Karpas-422 (cell line): ENCODE results near the gene ATAD3A. TPM values are rescaled to one million over a fixed set of nuclear protein-coding genes. Genes with fewer than 3 reads are reported as not detected.
"Not testable (repeated sequence)": the region's sequence is repeated elsewhere in the genome, so short reads cannot be mapped to it uniquely, and the experiment has no call there.

Experiments used
- DNase-seq: peaks from one replicate; pipeline ENCODE4 v3.0.0-alpha.2; 2015
- H2AFZ ChIP-seq: fragments of 200-600 bp; sonication (generic); 2 replicates; pipeline ENCODE4 v1.6.1; 2014; ENCODE audit warnings: antibody characterized with exemption, low read length, mixed read lengths
- H3K27ac ChIP-seq: fragments of 200-600 bp; sonication (generic); 2 replicates; pipeline ENCODE4 v1.5.1; 2014; ENCODE audit warnings: mild to moderate bottlenecking, low read length, moderate library complexity
- H3K27me3 ChIP-seq: fragments of 200-600 bp; sonication (generic); 2 replicates; pipeline ENCODE4 v1.6.1; 2014; ENCODE audit warnings: low read length, mixed read lengths
- H3K36me3 ChIP-seq: fragments of 200-600 bp; sonication (generic); 2 replicates; pipeline ENCODE4 v1.6.1; 2014; ENCODE audit warnings: low read length, mixed read lengths; ENCODE audit not compliant: insufficient read depth
- H3K4me1 ChIP-seq: fragments of 200-600 bp; sonication (generic); 2 replicates; pipeline ENCODE4 v1.6.1; 2014; ENCODE audit warnings: mild to moderate bottlenecking, low read length, mixed read lengths
- H3K4me2 ChIP-seq: fragments of 200-600 bp; sonication (generic); 2 replicates; pipeline ENCODE4 v1.6.1; 2014; ENCODE audit warnings: low read length, low read depth, mild to moderate bottlenecking; ENCODE audit not compliant: poor library complexity, severe bottlenecking
- H3K4me3 ChIP-seq: fragments of 200-600 bp; sonication (generic); 2 replicates; pipeline ENCODE4 v1.5.1; 2014; ENCODE audit warnings: mild to moderate bottlenecking, antibody characterized with exemption, low read length, mixed read lengths
- H3K79me2 ChIP-seq: fragments of 200-600 bp; sonication (generic); 2 replicates; pipeline ENCODE4 v1.6.1; 2014; ENCODE audit warnings: mild to moderate bottlenecking, low read length, mixed read lengths
- H3K9ac ChIP-seq: fragments of 200-600 bp; sonication (generic); 2 replicates; pipeline ENCODE4 v1.6.0; 2014; ENCODE audit warnings: low read length
- H3K9me2 ChIP-seq: fragments of 200-600 bp; sonication (generic), shearing (Covaris generic); replicated peaks from 2 replicates; pipeline ENCODE4 v1.6.0; 2014; ENCODE audit warnings: mild to moderate bottlenecking, low read length, moderate library complexity; ENCODE audit not compliant: insufficient read depth
- H3K9me3 ChIP-seq: fragments of 300-700, 200-600 bp; sonication (generic); 2 replicates; pipeline ENCODE4 v1.6.1; 2014; ENCODE audit warnings: low read length, mixed read lengths
- H4K20me1 ChIP-seq: fragments of 200-600 bp; sonication (generic); 2 replicates; pipeline ENCODE4 v1.6.1; 2014; ENCODE audit warnings: mild to moderate bottlenecking, antibody characterized with exemption, low read length, low read depth; ENCODE audit not compliant: insufficient read depth
- total RNA-seq: library from RNA; depleted of rRNA; stranded (reverse); fragments of >200 nt; shearing (Covaris generic); gene quantifications from 2 replicates; pipeline ENCODE4 v1.2.3, GENCODE V29; 2014; ENCODE audit warnings: low replicate concordance

ATAD3A gene
- total RNA-seq, 1 experiment from 2014 or later, result 12.5 TPM

DNA sequence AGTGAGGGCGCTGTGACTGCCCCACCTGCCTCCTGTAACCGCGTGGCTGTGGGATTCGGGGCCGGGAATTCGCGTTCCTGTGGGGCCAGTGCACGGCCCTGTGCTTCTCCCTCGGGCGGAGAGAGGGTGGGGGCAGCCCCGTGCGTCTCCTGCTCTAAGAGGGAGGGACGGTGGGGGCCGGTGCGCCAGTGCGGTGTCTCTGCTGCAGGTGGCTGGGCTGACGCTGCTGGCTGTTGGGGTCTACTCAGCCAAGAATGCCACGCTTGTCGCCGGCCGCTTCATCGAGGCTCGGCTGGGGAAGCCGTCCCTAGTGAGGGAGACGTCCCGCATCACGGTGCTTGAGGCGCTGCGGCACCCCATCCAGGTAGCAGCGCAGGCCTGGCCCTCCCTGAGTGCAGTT lies 10.6 kb downstream of the ATAD3A start:
- not testable (repeated sequence) for H3K27me3 ChIP-seq, H3K4me1 ChIP-seq, H3K27ac ChIP-seq

DNA sequence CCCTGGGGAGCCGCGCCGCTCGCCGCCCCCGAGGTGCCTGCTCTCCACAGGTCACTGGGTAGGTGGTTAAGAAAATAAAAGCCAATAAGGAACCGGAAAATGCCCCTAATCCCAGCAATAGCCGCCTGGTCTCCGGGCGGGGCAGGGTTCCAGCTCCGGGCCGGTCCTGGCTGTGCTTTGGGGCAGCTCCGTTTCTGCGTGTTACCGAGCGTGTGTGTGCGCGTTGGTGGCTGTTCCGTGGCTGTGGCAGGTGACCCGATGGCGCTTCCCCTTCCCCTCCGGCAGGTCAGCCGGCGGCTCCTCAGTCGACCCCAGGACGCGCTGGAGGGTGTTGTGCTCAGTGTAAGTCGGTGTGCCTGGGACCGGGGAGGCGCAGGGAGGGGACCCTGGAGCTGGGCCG lies 11.3 kb downstream of the ATAD3A start:
- not testable (repeated sequence) for H3K4me2 ChIP-seq, H3K36me3 ChIP-seq, H3K9ac ChIP-seq, H3K9me3 ChIP-seq, DNase-seq, H3K27me3 ChIP-seq, H4K20me1 ChIP-seq, H2AFZ ChIP-seq, H3K27ac ChIP-seq, H3K79me2 ChIP-seq, H3K9me2 ChIP-seq, H3K4me3 ChIP-seq, H3K4me1 ChIP-seq

More for the DNA sequence above, 10.6 kb downstream of the ATAD3A start:
- not testable (repeated sequence) for H3K4me3 ChIP-seq, H3K4me2 ChIP-seq, DNase-seq, H4K20me1 ChIP-seq, H2AFZ ChIP-seq, H3K9ac ChIP-seq, H3K79me2 ChIP-seq, H3K36me3 ChIP-seq, H3K9me2 ChIP-seq, H3K9me3 ChIP-seq

DNA sequence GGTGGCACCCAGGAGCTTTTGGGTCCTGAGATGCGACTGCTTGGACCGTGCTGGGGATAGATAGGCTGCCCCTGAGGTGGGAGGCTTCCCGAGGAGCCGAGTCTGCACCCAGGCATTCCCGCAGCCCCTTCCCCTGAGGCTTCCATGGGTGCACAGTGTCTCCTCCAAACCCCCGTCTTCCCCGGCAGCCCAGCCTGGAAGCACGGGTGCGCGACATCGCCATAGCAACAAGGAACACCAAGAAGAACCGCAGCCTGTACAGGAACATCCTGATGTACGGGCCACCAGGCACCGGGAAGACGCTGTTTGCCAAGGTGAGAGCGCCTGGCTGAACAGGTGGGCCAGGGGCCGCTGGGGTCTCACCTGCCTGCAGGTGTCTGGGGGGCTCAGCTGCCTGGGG lies 11.7 kb downstream of the ATAD3A start:
- not testable (repeated sequence) for H3K9me3 ChIP-seq, H3K4me1 ChIP-seq, DNase-seq, H2AFZ ChIP-seq, H3K9me2 ChIP-seq, H3K9ac ChIP-seq, H3K27me3 ChIP-seq, H3K27ac ChIP-seq, H3K4me3 ChIP-seq, H3K4me2 ChIP-seq, H4K20me1 ChIP-seq, H3K36me3 ChIP-seq, H3K79me2 ChIP-seq

DNA sequence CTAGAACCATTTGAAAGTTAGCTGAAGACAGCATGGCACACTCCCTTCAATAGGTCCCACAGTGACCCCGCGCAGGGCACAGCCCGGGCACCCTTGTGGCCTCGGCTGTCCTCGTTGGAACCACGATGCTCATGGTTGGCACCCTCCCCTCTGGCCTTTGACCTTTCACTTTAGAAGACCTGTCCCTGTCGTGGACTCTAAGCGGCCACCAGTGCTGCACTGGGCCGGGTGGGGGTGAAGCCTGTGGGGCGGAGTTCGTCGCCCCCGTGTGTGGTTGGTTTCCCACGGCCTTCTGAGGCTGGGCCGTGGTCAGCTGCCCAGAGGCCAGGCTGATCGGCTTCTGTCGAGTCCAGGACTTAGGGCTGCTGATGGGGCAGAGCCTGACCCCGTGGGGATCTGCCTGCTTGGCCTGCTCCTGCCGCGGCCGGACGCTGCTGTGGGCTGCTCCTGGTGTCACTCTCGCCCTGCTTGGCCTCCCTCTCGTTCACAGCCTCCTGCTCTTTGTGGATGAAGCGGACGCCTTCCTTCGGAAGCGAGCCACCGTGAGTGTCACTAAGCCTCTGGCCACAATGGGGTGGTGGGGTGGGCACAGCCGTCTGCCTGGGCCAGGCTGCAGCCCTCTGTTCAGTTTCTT lies 12.9 kb downstream of the ATAD3A start:
- not testable (repeated sequence) for H3K27me3 ChIP-seq, H3K27ac ChIP-seq, H4K20me1 ChIP-seq, H3K9me3 ChIP-seq, H2AFZ ChIP-seq, H3K4me2 ChIP-seq, H3K9me2 ChIP-seq, H3K4me1 ChIP-seq, H3K36me3 ChIP-seq, H3K9ac ChIP-seq, DNase-seq, H3K4me3 ChIP-seq, H3K79me2 ChIP-seq

DNA sequence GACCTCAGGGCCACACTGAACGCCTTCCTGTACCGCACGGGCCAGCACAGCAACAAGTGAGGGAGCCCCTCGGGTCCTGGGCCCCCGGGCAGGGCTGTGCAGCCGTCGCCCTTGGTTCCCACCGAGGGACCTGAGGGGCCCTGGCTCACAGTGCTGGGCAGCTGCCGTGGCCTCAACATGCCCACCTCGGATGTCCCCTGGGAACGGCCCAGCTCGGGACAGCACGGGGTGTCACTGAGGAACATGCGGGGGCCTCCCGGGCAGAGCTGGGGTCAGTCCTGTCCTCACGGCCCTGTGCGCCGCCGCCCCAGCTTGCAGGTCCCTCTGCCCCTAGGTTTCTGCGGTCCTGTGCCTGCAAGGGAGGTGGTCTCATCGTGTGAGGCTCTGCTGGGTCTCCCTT lies 14.5 kb downstream of the ATAD3A start:
- not testable (repeated sequence) for DNase-seq, H3K9me2 ChIP-seq, H3K4me1 ChIP-seq, H3K27me3 ChIP-seq, H3K4me3 ChIP-seq, H3K27ac ChIP-seq, H3K79me2 ChIP-seq, H4K20me1 ChIP-seq, H2AFZ ChIP-seq, H3K4me2 ChIP-seq, H3K9me3 ChIP-seq, H3K9ac ChIP-seq
- peaks cover 18% of the 10 kb centered on the region for H3K36me3 ChIP-seq

DNA sequence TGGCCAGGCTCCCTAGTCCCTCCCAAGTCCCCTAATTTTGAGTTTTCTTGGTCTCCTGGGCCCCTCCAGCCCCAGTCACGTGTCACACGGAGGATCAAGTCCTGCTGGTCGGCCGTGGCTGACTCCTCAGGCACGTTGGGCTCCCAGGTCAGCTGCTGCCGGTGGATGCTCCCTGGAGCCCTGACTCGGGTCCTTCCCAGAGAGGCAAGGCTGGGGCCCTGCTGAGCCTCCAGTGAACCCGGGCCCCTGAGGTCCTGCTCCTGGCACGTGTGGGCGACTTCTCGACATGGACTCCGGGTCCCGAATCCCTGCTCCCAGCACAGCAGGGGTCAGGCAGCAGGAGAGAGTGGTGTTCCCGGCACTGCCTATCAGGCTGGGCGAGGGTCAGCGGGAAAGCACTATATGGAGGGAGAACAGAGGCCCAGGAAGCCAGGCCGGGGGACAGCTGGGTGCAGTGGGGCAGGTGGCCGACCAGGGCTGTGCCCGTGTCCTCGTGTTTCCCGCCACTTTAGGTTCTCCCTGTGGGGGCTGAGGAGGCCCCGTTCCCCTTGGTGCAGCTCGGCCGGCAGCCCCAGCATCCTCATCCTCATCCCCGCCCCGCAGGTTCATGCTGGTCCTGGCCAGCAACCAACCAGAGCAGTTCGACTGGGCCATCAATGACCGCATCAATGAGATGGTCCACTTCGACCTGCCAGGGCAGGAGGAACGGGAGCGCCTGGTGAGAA lies 15.3 kb downstream of the ATAD3A start:
- no peak overlapping the region for H3K27ac ChIP-seq
- peaks cover 2% of the 10 kb centered on the region; the same call in 1 of the 2 replicates for H3K79me2 ChIP-seq
- no peak overlapping the region for H3K4me2 ChIP-seq
- H3K9me2 ChIP-seq, result no peaks in the 10 kb centered on the region
- H4K20me1 ChIP-seq, result no peaks in the 10 kb centered on the region
- no peak overlapping the region for H3K4me3 ChIP-seq
- no peak overlapping the region for H3K9ac ChIP-seq
- H3K4me1 ChIP-seq, result no peaks in the 10 kb centered on the region
- H3K9me3 ChIP-seq, result no peaks in the 10 kb centered on the region; the same call in 1 of the 2 replicates
- no peak for DNase-seq
- H3K27me3 ChIP-seq, result no peaks in the 10 kb centered on the region
- H3K36me3 ChIP-seq, result peaks cover 21% of the 10 kb centered on the region
- H2AFZ ChIP-seq, result no peak overlapping the region

DNA sequence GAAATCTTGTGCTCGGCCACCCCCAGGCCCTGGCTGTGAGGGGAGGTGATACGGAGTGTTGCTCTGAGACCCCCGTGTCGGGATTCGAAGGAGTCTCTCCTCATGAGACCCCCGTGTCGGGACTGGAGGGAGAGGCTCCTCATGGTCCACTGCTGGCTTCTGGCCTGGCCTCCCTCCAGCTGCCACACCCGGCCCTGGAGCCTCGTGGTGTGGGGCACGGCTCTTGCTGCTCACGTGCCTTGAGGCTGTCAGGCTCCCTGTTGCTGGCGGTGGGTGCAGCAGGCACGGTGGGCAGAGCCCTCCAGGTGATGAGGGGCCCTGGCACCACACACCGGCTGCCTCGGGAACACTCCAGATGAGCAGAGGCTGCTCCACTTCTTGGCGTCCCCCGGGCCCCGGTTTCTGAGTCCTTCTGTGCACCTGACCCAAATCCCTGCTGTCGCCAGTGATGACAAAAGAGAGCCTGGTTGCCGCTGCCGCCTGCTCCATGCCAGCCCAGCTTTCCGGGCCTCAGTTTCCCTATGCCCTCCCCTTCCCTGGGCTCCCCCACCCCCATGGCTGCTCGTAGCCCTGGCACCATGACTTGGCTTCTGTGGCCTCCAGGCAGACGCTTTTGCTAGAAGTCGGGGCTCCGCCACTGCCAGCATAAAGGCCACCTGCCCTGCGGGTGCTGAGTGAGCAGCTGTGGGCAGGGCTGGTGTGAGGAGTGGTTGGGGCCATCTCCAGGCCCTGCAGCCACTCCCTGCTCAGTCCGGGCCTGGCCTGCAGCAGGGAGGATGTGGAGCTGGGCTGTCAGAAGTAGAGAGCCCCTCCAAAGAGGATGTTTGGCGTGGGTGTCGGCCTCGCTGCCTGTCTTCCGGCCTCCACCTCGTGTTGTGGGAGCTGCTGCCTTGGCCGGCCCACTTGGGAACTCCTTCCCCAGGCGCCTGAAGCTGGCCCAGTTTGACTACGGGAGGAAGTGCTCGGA lies 16.6 kb downstream of the ATAD3A start:
- Histone ChIP-seq H3K9me3 (no peaks in the 10 kb centered on the region; the same call in 1 of the 2 replicates), H3K4me3 (no peak overlapping the region), H4K20me1 (no peaks in the 10 kb centered on the region), H2AFZ (no peak overlapping the region), H3K79me2 (peaks cover 2% of the 10 kb centered on the region; the same call in 1 of the 2 replicates), H3K9ac (no peak overlapping the region), H3K27ac (no peak overlapping the region), H3K9me2 (no peaks in the 10 kb centered on the region), H3K27me3 (no peaks in the 10 kb centered on the region), H3K36me3 (peaks cover 21% of the 10 kb centered on the region), H3K4me2 (no peak overlapping the region), H3K4me1 (no peaks in the 10 kb centered on the region)
- no peak for DNase-seq

DNA sequence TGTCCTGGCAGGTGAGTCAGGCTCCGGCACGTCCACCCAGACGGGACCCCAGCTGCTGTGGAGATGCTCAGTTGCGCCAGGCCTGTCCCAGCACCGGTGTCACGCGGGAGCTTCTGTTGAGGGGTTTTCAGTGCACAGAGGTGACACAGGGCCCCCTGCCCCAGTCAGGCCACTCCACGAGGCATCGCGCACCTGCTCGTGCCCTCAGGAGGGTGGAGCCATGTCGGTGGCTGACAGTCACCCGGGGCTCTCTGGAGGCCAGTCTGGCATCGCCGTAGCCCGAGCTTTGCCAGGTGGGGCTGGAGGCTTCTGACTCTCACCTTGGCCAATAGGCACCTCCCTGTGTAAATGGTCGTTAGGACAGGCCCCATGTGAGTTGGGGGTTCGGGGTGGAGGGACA lies 17.4 kb downstream of the ATAD3A start:
- Histone ChIP-seq H4K20me1 (no peaks in the 10 kb centered on the region), H3K4me1 (no peaks in the 10 kb centered on the region), H3K36me3 (peaks cover 21% of the 10 kb centered on the region), H3K4me2 (no peak overlapping the region), H3K9me3 (no peaks in the 10 kb centered on the region; the same call in 1 of the 2 replicates), H3K9ac (no peak overlapping the region), H2AFZ (no peak overlapping the region), H3K4me3 (no peak overlapping the region), H3K27ac (no peak overlapping the region), H3K27me3 (no peaks in the 10 kb centered on the region), H3K79me2 (peaks cover 2% of the 10 kb centered on the region; the same call in 1 of the 2 replicates), H3K9me2 (no peaks in the 10 kb centered on the region)
- no peak for DNase-seq
